DMS 273 treated with DMSO at 0.1 percent for 48 hours (cell line): ENCODE results near the gene AMZ1.
"Not testable (repeated sequence)": the region's sequence is repeated elsewhere in the genome, so short reads cannot be mapped to it uniquely, and the experiment has no call there.

Experiments
- DNase-seq: peaks from one replicate; lab custom pipeline; 2025; lab: John Stamatoyannopoulos, UW

The AMZ1 gene

DNA sequence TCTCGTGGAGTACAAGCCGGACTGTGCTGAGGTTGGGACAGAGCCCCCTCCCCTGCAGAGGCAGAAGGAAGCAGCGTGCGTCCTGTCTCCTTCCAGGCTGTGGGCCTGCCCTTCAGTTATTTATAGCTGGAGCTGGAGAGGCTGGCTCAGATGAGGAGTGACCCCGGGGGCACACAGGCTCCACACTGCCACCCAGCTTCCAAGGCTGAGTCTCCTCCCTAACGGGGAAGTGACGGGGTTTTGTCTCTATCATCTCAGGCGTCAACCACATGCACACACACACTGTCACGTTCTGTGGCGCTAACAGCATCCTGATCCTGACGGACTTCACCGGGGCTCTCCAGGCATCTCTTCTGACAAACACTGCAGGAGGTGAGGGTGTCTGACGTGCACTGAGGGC is 25.4 kb downstream of the AMZ1 start:
- DNase-seq = no peak

DNA sequence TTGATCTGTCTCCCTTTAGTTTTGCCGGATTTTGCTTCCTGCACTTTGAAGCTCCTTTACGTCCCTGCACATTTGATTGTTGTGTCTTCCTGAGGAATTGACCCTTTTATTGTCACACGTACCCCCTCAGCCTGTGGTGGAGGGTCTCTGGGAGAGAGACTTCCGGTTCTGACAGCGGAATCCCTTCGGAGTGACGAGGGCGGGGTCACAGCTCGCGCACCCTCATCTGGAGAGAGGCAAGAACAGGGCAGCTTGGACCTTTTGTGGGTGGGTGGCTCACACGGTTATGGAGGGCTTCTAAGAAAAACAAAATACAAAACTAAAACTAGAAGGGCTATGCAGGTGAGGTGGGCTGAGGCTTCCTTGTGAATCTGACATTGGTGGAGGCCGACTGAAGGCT is 26.0 kb downstream of the AMZ1 start:
- DNase-seq = no peak

DNA sequence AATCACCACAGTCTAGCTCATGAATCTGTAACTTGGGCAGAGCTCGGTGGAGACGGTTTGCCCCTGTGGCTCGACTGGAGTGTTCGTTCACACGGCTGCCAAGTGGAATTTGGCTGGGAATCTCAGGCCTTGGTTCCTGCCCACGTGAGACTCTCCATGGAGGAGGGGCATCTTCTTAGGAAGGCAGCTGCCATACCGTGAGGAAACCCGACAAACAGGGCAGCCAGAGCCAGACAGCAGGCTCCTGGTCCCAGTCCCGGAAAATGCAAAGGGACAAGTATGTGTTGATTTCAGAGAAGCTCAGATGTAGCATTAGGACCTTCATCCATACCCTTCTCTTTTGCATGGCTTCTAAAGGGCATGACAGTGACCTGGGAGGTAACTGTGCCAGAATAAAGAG is 26.6 kb downstream of the AMZ1 start:
- DNase-seq = no peak

DNA sequence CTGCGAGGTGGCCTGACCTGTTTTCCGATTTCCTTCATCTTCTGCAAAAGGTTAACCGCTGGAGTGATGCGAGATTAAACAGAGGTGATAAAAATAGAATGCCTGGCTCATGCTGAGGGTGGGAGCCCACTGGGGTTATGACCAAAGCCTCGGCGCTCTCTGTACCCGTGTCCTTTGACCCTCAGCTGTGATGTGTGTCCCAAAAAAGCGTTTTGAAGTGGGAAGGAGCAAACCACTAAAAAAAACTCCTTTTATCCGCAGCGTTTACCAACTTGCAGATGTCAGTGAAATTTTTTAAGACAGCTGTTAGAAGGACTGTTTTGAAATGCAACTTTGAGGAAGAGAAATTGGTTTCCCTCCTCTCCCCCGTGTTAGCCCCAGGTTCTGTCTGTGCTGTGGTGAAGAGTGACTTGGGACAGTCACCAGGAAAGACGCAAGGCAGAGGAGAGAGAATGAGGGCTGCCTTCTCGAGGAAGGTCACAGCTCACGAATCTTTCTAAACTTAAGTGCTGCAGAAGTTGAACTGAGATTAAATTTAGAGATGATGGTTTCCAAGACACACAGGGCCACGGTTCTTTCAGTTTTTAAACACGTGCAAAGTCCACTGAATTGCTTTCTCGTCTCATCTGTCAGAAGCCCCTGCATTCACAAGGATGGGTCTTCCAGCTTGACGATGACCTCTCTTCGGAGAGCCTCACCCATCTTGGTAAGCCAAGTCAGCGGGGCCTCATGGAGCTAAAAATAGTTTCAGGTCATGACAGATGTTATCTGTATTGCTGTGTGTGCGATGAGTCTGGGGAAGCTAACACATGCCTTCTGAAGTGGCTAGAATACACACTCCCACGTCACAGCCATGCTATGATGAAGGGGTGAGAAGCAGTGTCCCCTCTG is 27.6 kb downstream of the AMZ1 start:
- no peak for DNase-seq

DNA sequence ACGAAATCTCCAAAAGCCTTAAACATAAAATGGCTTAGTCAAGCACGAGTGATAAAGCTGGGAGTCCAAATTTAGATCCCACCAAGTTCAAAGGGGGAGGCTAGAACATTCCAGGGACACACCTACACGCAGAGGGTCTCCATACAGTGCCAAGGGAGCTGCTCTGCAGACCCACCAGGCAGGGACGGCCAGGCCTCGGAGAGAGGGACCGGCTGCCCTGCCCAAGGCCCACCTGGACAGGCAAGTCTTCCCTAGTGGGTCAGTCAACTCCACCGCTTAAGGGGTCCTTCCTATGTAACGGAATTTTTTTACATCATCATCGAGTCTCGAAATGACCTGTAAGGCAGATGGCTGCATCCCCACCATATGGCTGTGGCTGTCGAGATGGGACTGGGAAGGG is 28.5 kb downstream of the AMZ1 start:
- no peak for DNase-seq

DNA sequence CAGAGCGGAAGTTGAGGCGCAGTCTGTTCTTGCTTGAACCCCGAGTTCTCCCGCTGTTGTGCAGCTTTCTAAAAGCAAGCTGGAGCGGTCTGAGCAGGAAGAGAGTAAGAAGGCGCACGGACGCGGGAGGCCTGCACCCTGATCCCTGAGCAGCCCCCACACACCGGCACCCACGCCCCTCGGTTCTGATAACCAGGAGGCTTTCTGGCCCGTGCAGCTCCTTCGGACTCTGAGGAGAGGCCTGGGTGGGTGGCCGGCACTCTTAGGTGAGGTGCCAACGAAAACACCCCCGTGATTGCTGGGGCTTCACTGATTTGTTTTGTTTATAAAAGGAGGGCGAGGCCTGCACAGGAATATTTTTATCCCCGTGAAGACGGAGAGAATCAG is 28.9 kb downstream of the AMZ1 start:
- DNase-seq = no peak

DNA sequence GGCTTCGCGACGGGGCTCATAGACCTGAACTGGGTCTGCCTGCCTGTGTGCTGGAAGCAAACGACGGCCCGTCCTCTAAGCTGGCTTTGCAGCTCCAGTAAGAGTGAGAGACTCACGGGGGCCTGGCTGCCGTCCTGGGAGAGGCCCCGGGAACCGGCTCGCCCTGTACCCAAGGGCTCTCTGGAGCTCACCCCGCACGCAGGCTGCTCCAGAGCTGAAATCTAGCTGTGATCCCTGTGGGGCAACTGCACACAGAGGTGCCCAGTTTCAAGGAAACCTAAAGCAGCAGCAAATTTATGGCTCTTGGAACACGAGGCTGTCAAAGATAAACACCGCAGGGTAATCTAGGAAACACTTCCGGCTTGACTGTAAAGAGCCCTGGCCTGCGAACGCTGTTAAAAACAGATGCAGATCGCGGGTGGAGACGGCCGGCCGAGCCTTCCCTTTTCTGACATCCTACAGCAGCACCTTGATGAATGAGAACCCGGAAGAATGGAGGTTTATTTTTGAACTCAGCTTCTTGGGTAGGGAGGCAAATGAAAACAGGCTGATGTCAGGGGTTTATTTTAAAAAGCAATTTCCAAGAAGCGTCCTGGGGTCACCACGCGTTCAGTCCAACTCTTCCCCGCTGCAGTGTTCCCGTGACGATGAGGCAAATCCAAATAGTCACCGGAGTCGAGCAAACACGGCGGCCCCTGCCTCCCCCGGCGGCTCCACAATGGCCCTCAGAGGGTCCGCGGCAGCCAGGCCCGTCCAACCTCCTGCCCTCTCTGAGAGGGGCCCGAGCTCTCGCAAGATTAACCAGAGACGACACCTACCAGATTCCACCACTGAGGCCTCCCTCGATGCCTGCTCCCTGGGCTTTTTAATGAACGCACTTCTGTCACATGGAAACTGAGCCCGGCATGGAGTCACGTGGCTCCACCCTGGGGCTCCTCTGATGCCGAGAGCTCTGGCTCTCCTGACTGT is 29.6 kb downstream of the AMZ1 start:
- DNase-seq = no peak

DNA sequence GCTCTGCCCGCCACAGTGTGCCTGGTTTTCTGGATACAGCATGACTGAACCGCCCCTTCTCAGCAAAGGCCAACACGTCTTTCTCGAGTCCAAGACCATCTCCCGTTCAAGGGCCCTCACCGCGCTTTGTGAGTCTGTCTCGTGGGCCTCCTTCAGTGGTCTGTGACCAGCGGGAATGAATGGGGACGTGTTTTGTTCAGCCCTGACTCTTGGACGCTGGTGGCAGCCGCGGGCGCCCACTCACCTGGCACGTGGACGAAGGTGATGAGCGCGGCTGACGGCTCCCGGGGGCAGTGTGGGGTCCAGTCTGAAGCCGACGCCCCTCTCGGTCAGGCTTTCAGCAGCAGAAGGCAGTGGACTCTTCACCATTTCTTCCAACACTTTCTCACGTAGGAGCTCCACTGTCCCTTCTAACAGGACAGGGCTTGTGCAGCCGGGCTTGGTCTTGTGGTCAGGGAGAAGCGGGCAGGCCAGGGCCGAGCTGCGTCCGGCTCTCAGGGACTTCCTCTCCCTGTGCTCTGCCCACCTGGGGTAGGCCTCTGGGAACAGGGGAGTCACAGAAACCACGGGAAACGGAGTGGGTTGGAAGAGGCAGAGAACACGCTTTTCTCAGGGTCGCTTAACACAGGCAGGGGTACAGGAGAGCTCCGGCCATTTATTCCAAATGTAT is 30.4 kb downstream of the AMZ1 start:
- DNase-seq = no peak

DNA sequence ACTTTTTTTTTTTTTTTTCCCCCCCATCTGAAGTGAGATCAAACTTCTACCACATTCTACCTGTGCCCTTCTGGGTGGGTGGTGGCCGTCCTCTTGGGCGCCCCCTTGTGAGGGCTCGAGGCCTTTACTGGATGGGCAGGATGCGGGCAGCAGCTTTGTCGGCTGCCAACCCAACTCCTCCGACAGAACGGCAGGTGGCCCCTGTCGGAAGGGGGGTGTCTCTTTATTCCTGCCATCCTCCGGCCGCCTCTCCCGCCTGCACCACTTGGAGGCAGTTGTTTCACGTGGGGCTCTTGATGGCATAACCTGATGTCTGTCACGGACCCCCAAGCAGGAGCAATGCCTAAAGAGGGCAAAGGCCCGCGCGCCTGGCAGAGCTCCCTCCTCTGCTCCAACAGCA is 31.0 kb downstream of the AMZ1 start:
- peak; percentile 33 for DNase-seq

DNA sequence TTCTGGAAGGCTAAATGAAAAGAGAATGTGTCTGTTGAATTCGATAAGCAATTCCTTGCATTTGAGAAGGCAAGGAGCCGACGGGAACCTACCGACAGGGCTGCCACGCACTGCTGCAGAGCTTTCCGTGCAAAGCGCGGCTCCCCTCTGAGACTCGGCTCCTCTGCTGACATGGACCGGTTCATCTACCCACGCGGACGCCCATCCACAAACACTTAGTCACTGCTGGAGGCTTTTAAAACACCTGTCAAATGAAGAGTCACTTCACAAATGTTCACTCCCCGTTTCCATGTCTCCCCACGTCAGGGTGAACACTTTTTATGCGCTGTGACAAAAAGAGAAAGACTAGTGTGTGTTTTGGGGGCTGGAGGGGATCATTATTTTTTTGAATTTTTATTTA is 32.0 kb downstream of the AMZ1 start:
- DNase-seq = no peak

DNA sequence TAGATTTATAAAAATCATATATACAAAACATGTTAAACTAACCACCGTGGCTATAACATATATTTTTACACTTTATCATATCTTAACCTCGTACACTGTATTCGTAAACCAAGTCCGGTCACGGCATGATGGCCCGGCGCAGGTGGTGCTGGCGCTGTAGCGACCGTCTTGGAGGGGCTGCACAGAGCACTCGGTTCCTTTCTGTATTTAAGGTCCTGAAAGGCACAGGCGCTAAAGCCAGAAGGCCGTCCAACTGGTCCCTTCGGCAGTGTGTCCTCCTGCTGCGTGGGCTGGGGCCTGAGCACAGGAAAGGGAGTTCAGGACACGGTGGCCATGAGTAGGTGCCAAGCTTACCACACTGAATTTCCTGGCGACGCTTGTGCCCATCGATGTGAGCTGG is 33.8 kb downstream of the AMZ1 start:
- no peak for DNase-seq

DNA sequence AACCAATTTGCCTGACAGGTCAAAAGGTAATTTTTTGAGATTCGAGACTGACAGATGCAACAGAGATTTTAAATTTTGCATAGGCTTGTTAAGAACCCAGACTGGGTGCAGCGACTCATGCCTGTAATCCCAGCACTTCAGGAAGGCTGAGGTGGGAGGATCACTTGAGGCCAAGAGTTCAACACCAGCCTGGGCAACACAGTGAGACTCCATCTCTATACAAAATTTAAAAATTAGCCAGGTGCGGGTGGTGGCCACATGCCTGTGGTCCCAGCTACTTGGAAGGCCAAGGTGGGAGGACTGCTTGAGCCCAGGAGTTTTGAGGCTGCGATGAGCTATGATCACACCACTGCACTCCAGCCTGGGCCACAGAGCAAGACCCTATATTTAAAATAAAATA is 34.6 kb downstream of the AMZ1 start:
- DNase-seq = no peak

DNA sequence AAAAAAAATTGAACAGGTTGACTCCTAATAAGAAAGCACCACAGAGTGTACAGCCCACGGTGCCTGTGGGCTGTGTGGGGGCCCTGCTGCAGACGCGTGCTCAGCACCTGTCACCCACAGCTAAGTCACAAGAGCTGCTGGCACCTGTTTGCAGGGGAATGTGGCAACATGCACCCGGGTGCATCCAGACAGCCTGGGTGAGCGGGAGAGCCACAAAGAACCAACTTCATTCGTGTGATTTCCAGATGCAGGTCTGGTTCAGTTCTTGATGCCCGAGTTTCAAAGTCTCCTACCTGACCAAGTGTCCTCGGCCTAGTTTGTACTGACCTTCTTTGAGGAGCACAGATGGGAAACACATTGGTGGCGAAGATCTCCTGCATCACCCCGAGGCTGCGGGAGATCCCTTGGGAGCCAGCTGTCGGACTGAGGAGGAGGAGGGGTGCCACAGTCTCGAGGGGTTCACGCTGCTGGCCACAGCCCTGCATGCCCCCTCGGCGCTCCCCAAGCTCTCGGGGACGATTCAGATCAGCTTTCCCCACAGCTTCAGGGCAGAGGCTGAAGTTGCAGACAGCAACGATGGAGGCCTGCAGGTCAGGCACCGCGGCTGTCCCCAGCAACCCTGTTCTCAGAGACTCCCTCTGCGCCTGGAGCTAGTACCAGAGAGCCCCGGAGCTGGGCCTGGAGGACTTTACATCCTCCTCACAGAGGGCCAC is 35.3 kb downstream of the AMZ1 start:
- DNase-seq = no peak

DNA sequence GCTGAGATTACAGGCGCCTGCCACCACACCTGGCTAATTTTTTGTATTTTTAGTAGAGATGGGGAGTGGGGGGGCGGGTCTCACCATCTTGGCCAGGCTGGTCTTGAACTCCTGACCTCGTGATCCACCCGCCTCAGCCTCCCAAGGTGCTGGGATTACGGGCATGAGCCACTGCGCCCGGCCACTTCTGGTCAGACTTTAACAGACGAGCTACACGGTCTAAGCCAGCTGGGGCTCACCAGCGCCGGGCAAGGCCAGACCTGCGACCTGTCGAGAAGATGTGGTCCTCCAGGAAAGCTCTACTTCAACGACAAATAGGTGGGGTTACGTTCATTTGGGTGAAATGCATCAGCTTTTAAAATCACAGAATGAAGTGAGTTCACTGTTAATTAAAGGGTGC is 36.0 kb downstream of the AMZ1 start:
- not testable (repeated sequence) for DNase-seq

DNA sequence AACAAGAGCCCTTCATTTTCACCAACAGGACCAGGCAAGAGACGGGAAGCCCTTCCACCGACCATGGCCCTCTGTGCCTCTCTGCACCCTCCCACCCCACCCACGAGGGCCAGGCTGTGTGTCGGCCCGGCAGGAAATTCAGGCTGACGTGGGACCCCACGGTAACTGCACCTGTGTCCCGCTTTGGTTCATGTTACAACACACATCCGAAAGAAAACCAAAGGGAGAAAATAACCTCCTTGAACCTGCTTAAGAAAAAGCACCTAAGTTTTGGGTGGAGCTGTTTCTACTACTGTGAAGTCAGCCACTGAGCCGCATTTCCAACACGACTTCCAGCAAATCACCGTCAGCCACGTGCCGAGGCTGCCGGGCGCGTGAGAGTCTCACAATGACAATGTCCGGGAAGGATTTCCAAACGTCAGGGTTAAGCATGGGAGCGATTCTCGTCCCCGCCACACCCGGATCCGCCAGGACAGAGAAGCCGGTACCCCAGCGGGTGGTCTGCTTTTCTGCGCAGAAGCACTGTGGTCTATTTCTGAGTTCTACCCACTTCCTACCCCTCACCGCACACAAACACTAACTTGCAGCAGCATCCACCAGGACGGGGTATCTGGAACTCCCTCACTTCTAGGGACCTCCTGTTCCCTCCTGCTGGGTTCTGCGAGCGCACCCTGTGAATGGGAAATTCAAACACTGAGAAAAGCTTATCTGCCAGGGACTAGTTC is 36.6 kb downstream of the AMZ1 start:
- DNase-seq = no peak

DNA sequence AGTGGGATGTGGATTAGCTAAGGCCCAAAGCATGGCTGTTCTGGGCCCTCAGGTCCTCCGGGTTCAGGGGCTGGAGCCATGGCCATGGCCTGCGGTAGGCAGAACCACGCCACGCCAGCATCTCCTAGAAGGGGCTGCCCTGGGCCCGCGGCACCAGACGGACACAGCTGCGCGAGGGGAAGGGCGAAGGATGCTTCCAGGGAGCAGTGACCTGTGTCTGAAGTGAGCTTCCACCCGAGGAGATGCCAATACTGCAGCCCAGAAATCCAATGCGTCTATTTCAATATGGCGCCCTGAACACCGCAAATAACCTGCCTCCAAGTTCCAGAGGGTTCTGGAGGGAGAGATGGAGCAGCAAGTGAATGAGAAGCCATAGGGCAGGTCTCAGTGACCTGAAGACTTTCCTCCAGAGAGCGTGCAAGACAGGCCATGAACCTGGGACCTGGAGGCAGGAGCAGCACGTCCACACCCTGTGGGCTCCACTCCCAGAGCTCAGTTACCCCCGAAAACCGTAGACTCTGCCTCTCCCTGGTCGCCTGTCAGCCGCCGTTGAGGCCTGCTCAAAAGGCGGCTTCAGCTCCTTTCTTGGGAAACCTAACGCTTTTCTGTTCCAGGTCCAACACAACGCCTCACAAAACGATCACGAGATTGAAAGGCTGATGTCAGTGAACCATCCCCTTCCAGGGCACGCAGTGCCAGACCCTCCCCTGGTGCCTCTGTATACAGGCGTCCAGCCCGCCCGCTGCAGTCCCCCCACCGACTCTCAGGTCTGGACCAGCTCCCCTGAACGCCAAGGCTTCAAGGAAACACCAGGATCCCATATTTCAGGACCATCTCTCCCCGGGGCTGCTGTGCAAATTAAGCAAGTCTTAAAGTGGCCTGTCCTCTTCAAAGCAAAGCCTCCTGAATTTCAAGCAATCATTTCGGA is 37.4 kb downstream of the AMZ1 start:
- no peak for DNase-seq

DNA sequence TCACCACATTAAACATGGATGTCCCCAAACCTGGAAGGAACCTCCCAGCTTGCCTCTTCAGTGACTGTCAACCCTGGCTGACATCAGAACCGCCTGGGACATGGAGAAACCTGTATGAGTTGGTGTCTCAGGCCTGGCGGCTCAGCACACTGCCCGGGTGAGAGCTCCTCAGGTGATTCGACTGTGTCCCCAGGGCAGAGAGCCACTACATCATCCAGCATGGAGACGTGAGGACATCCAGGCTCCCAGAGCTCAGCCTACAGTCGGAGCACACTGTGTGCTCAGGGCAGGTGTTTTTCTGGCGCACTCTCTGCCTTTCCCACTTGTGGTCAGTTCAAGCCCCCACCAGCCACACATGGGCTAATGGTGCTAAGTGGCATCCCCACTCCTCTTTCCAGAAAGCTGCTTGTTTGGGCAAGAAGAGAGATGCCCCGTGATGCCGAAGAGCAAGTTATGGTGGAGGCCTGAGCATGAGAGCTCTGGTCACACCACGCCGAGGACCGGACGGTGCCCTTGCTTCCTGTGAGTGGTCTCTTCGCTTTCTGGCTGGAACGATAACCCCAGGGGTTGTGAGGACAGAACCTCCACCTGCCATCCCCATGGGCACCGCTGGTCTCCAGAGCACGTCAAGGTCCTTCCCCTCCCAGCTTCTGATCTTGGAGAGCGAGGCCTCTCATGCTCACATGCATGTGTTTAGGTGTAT is 38.5 kb downstream of the AMZ1 start:
- no peak for DNase-seq

DNA sequence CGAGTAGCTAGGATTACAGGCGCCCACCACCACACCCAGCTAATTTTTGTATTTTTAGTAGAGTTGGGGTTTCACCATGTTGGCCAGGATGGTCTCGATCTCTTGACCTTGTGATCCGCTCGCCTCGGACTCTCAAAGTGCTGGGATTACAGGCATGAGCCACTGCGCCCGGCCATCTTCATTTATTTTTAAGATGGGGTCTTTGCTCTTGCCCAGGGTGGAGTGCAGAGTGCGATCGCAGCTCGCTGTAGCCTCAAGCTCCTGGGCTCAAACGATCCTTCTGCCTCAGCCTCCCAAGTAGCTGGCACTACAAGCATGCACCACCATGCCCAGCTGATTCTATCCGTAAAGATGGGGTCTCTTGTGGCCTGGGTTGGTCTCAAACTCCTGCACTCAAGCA is 39.2 kb downstream of the AMZ1 start:
- not testable (repeated sequence) for DNase-seq

DNA sequence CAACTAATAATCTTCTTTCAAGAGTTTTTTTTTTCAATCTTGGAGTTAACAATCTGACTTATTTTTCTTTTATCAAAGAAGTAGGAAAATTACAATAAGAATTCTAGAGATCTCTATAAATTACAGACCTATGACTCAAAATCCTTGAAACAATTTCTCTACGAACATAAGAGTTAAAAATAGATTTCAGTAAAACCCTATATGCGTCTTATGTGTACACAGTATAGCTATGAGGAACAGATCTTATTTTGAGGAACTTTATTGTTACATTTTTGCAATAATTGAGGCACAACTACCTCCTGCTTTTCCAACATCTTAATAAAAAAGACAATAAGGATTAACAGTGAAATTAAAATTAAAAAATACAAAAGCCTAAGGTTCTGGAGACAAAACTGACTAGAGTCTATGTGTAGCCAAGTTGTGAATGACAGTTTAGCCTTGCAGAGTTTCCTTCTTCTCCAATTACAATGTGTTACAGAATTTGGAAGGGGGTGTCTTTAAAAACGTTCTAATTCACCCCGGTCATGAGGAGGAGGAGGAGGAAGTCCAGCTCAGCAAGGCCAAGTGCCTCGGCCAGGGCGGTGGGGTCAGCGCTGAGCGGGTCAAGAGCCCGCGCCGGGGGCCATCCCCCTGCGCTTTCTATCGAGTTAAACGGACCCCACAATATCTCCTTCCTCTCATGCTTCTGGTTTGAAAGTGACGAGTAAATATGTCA is 40.5 kb downstream of the AMZ1 start:
- no peak for DNase-seq
